Hindlimb muscle (tissue), 1 donor: ENCODE data around the gene APLP1. TPM values are rescaled to one million over a fixed set of nuclear protein-coding genes. Genes with fewer than 3 reads are reported as not detected.
"Not testable (repeated sequence)": the region's sequence is repeated elsewhere in the genome, so short reads cannot be mapped to it uniquely, and the experiment has no call there.

Source experiments
- DNase-seq: peaks from one replicate; pipeline ENCODE4 v3.0.0-alpha.2; 2013
- polyA plus RNA-seq: library from polyadenylated mRNA; unstranded; fragments of 120-200 nt; gene quantifications from one replicate; pipeline ENCODE4 v1.2.1, GENCODE V29; 2013; ENCODE audit not compliant: insufficient read length

The APLP1 gene
- polyA plus RNA-seq, 1 donor = 6.2 TPM

DNA sequence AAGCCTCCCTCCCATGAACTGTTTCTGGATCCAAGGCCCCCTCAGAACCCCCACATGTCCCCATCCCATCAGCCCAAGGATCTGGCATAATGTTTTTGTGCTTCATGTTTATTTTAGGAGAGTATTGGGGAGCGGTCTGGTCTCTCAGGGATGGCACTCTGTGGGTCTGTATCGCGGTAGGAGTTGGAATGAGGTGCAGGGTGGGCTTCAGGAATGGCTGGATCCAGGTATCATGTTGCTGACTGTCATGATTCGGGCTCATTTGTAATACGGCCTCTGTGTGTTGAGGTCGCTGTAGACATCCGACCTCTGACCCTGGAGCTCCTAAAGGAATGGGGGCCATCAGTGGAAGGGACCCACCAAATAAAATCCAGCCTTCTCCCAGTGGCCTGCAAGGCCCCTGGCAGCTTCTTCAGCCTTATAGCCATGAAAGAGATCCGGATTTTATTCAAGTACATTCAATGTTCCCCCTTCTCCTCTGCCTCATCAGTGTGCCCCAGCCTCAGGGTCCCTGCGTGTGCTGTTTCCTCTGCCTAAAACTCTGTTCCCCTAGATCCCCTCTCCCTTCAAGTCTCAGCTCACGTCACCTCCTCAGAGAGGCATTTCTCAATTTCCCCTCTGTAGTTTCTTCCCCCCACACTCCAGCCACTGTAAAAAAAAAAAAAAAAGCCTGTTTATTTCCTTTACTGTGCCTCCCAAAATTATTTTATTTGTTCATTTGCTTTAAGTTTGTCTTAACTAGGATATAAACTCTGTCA lies 36.1 kb downstream of the APLP1 start:
- DNase-seq = no peak

DNA sequence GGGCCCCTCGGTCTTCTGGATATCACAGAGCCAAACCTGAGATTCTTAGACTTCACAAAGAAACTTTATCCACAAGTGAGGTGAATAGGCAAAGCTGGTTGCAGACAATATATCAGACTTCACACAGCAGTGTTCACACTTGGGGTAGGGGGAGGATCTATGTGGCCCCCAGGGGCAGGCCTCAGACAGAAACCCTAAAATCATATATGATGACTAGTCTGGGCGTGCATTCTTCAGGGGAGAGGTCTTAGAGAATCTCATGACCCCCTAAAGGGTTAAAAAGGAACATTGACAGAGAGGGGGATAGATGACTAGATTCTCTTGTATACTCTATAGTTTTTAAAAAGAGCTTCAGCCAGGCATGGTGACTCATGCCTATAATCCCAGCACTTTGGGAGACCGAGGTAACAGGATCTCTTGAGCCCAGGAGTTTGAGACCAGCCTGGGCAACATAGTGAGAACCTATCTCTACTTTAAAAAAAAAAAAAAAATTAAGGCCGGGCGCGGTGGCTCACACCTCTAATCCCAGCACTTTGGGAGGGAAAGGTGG lies 36.9 kb downstream of the APLP1 start:
- DNase-seq = no peak

GRCh38 chr19:35907377-35907745 lies 39.0 kb downstream of the APLP1 start:
- no peak for DNase-seq

GRCh38 chr19:35908010-35908441 lies 39.7 kb downstream of the APLP1 start, which contains the start of gene TYROBP:
TSS of gene TYROBP (minus strand) at chr19:35908295. CDS start at chr19:35908228, 67 bp downstream.
- no peak for DNase-seq

DNA sequence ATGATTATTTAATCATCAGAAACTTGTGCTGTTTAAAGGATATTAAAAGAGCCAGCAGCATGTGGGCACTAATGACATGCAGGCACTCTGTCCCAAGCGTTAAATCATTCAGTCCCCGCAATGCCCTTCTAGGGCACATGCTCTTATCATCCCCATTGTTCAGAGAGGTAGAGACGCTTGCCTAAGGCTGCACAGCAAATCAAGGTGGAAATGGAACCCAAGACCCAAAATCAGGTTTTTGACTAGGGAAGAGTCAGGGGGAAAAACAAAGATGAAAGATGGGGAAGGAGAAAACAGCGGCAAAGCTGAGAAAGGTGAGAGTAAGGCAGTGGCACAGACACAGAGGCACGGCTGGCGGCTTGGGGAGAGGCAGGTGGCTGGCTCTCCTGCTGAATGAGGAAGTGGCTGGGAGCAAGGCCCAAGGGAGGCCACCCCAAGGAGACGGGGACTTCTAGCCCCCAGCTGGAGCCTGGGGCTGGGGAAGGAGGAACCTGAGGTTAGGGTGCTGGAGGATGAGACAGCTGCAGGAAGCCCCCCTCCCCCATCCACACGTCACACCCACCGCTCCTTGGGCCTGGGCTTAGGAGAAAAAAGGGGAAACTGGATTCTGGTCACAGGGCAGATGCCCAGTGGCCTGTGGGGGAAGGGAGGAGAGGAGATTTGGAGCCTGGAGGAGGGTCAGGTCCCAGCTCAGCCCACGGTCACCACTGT lies 40.8 kb downstream of the APLP1 start:
- peak; percentile 57 for DNase-seq

GRCh38 chr19:35909684-35910035 lies 41.3 kb downstream of the APLP1 start:
- no peak for DNase-seq

DNA sequence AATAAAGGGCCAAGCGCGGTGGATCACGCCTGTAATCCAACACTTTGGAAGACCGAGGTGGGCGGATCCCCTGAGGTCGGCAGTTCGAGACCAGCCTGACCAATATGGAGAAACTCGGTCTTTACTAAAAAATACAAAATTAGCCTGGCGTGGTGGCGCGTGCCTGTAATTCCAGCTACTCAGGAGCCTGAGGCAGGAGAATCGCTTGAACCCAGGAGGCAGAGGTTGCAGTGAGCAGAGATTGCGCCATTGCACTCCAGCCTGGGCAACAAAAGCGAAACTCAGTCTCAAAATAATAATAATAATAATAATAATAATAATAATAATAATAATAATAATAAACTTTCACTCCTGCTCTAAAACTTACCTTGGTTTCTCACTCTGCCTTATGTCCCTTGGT lies 42.0 kb downstream of the APLP1 start:
- not testable (repeated sequence) for DNase-seq

GRCh38 chr19:35911173-35911572 lies 42.8 kb downstream of the APLP1 start:
- DNase-seq = no peak

GRCh38 chr19:35911790-35912189 lies 43.4 kb downstream of the APLP1 start:
- DNase-seq = no peak

DNA sequence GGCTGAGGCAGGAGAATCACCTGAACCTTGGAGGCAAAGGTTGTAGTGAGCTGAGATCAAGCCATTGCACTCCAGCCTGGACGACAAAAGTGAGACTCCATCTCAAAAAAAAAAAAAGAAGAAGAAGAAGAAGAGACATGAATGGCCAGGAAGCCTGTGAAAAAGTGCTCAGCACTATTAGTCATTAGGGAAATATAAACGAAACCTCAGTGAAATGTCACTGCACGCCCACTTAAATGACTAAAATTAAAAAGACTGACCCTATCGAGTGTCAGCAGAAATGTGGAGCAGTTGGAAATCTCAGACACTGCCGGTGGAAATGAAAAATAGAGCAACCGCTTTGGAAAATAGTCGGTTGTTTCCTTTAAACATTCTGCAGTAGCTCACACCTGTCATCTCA lies 45.2 kb downstream of the APLP1 start:
- no peak for DNase-seq

DNA sequence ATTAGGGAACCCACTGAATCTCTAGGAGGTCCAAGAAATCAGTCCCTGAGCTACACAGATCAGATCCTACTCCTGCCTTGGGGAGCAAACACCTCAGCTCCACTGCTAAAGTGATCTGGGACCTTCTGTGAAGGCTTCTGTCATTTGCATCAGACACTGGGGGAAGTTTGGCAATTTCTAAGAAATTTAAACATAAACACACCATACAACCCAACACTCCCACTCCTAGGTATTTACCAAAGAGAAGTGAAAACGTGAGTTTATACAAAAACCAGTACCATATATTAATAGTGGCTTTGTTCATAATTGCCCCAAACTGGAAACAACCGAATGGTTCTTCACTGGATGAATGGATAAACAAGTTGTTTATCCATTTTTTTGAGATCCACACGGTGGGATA lies 47.1 kb downstream of the APLP1 start:
- no peak for DNase-seq

DNA sequence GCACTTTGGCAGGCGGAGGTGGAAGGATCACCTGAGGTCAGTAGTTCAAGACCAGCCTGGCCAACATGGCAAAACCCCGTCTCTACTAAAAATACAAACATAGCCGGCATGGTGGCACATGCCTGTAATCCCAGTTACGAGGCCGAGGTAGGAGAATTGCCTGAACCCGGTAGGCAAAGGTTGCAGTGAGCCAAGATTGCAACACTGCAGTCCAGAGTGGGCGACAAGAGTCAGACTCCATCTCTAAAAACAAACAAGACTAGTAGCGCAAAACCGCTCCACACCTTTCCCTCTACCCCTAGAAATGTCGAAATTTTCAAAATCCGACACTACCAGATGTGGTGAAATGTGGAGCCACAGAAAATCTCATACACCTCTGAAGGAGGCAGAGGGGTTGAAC lies 50.9 kb downstream of the APLP1 start:
- DNase-seq = no peak

DNA sequence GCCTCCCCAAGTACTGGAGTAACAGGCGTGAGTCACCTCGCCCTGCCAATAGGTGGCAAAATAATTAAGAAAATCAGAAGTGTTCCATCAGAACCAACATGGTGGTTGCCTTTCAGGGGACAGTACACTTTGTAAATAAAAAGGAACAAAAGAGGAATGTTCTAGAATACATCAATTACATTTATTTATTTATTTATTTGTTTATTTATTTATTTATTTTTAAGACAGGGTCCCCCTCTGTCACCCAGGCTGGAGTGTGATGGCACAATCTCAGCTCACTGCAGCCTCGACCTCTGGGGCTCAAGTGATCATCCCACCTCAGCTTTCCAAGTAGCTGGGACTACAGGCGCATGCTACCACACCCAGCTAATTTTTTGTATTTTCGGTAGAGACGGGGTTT lies 52.6 kb downstream of the APLP1 start:
- no peak for DNase-seq

DNA sequence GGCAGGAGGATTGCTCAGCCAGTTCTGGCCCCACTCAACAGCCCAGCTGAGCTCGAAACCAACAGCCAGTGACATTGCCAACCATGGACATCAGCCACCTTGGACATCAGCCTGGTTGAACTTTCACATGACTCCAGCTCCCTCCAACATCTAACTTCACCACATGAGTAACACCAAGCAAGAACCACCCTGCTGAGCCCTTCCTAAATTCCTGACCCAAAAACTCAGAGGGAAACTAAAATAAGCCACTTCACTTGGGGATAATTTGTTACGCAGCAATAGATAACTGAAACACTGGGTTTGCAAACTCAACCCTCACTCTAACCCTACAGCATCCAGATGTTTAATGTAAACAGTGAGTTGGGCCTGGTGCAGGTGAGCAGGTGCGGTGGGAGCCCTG lies 57.1 kb downstream of the APLP1 start:
- no peak for DNase-seq

DNA sequence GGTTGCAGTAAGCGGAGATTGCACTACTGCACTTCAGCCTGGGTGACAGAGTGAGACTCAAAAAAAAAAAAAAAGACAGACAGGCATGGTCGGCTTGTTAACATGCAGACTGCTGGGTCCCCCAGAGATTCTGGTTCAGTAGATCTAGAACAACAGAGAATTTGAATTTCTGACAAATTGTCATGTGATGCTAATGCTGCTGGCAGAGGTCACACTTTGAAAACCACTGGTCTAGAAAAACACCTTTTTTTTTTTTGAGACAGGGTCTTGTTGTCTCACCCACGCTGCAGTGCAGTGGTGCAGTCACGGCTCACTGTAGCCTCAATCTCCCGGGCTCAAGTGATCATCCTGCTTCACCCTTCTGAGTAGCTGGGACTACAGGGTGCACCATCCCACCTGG lies 60.1 kb downstream of the APLP1 start:
- DNase-seq = no peak

Other genes starting within 250 kb of the APLP1 start
- gene RBM42, start 239.5 kb upstream of the APLP1 start, polyA plus RNA-seq = 50.1 TPM
- gene ETV2, start 226.8 kb upstream of the APLP1 start, polyA plus RNA-seq = 3.4 TPM
- 256 TPM for gene COX6B1, start 220.3 kb upstream of the APLP1 start, polyA plus RNA-seq
- gene UPK1A, start 202.1 kb upstream of the APLP1 start, polyA plus RNA-seq = 0.32 TPM
- gene ZBTB32, start 164.0 kb upstream of the APLP1 start, polyA plus RNA-seq = 0.15 TPM
- gene KMT2B, start 150.6 kb upstream of the APLP1 start, polyA plus RNA-seq = 24.6 TPM
- 6.2 TPM for gene IGFLR1, start 126.1 kb upstream of the APLP1 start, polyA plus RNA-seq
- gene U2AF1L4, start 123.2 kb upstream of the APLP1 start, polyA plus RNA-seq = 18.2 TPM
- 31.7 TPM for gene PSENEN, start 122.9 kb upstream of the APLP1 start, polyA plus RNA-seq
- 8.9 TPM for gene LIN37, start 120.0 kb upstream of the APLP1 start, polyA plus RNA-seq
- gene HSPB6, start 111.5 kb upstream of the APLP1 start, polyA plus RNA-seq = 816 TPM
- 16.3 TPM for gene PROSER3, start 110.4 kb upstream of the APLP1 start, polyA plus RNA-seq
- 19.9 TPM for gene ARHGAP33, start 93.0 kb upstream of the APLP1 start, polyA plus RNA-seq
- gene PRODH2, start 55.7 kb upstream of the APLP1 start, polyA plus RNA-seq = 0.12 TPM
- 0.71 TPM for gene NPHS1, start 16.1 kb upstream of the APLP1 start, polyA plus RNA-seq
- 0.31 TPM for gene KIRREL2, start 11.7 kb upstream of the APLP1 start, polyA plus RNA-seq
- 2.1 TPM for gene NFKBID, start 32.0 kb downstream of the APLP1 start, polyA plus RNA-seq
- 8.3 TPM for gene HCST, start 34.0 kb downstream of the APLP1 start, polyA plus RNA-seq
- 25.8 TPM for gene TYROBP, start 39.7 kb downstream of the APLP1 start, polyA plus RNA-seq
- 8.6 TPM for gene LRFN3, start 67.8 kb downstream of the APLP1 start, polyA plus RNA-seq
- 15.9 TPM for gene SDHAF1, start 126.6 kb downstream of the APLP1 start, polyA plus RNA-seq
- 0.27 TPM for gene SYNE4, start 140.2 kb downstream of the APLP1 start, polyA plus RNA-seq
- gene ALKBH6, start 145.6 kb downstream of the APLP1 start, polyA plus RNA-seq = 10.9 TPM
- 19.3 TPM for gene CLIP3, start 164.3 kb downstream of the APLP1 start, polyA plus RNA-seq
- 11.2 TPM for gene THAP8, start 185.7 kb downstream of the APLP1 start, polyA plus RNA-seq
- gene WDR62, start 186.3 kb downstream of the APLP1 start, polyA plus RNA-seq = 3.1 TPM
- gene OVOL3, start 242.6 kb downstream of the APLP1 start, polyA plus RNA-seq = not detected
- 55.2 TPM for gene POLR2I, start 246.3 kb downstream of the APLP1 start, polyA plus RNA-seq
- 93.2 TPM for gene TBCB, start 246.9 kb downstream of the APLP1 start, polyA plus RNA-seq